LNCAP (cell line): ENCODE measurements around the gene FRK.

Experiments used
- TF ChIP-seq, protein P1 (sequence below): fragments of 450-650 bp; IDR thresholded peaks from 2 replicates; pipeline ENCODE4 v1.5.1; 2017; ENCODE audit warnings: mild to moderate bottlenecking

The FRK gene

DNA sequence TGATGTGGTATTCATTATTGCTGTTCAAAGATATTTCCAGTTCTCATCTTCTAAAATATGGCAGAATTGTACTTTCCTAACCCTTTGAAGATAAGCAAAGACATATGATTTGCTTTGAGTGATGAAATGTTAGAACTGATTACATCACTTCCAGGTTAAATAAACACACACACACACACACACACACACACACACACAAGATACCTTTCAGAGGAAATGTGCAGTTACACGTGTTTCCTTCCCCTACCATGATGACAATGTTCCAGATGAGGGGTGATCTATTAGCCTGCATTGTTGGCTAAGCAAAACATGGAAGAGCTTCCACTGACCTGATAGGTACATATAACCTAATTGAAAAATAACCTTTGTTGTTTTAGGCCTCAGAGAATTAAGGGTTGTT, 11.7 kb upstream of the FRK start:
- TF ChIP-seq, protein P1, sequence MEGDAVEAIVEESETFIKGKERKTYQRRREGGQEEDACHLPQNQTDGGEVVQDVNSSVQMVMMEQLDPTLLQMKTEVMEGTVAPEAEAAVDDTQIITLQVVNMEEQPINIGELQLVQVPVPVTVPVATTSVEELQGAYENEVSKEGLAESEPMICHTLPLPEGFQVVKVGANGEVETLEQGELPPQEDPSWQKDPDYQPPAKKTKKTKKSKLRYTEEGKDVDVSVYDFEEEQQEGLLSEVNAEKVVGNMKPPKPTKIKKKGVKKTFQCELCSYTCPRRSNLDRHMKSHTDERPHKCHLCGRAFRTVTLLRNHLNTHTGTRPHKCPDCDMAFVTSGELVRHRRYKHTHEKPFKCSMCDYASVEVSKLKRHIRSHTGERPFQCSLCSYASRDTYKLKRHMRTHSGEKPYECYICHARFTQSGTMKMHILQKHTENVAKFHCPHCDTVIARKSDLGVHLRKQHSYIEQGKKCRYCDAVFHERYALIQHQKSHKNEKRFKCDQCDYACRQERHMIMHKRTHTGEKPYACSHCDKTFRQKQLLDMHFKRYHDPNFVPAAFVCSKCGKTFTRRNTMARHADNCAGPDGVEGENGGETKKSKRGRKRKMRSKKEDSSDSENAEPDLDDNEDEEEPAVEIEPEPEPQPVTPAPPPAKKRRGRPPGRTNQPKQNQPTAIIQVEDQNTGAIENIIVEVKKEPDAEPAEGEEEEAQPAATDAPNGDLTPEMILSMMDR: no peak

DNA sequence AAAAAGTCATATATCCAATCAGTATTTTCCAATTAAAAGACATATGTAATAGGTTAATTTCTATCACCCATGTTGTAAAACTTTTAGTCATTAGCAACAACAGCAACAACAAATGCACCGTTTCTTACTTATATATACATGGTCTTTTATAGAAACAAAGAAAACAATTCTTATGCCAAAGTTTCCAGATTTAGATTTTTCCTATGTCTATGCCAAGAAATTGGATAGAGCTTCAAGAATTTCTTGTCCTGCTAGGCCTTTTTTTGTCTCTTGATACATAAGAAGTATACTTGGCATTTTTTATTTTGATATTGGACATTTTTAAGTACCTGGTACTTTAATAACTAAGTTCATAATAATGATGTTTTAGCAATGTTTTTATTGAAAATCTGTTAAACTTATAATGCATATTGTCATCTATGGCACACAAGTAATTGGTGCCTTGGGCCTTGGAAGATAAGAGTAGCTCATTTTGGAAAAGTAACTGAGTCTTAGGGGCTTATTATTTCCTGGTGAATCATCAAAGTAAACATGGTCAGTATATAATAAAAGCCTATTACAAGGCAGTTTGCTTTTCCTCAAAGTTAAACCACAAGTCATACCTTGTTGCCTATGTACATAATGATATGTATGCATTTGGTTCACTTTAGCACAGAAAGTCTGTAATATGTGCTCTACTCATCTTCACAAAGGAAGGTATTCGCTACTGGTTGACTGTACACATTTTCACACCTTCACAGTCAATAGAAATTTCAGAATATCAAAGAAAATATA, 10.1 kb upstream of the FRK start:
- TF ChIP-seq, protein P1: no peak

GRCh38 chr6:116070101-116070500, 9.4 kb upstream of the FRK start:
- TF ChIP-seq, protein P1: no peak

DNA sequence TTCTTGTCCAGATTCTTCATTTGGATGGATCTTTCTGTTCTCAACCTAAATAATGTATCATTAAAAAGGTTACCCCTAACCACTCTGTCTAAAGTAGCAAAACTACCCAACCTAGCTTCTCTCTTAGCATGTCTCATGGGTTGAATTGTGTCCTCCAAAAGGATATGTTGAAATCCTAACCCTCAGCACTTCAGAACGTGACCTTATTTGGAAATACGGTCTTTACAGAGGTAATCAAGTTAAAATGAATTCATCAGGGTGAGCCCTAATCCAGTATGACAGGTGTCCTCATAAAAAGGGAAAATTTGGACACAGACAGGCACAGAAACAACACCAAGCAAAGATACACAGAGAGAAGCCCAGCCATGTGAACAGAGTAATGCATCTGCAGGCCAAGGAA, 6.1 kb upstream of the FRK start:
- TF ChIP-seq, protein P1: no peak

GRCh38 chr6:116064666-116065065, 4.0 kb upstream of the FRK start:
- TF ChIP-seq, protein P1: no peak

DNA sequence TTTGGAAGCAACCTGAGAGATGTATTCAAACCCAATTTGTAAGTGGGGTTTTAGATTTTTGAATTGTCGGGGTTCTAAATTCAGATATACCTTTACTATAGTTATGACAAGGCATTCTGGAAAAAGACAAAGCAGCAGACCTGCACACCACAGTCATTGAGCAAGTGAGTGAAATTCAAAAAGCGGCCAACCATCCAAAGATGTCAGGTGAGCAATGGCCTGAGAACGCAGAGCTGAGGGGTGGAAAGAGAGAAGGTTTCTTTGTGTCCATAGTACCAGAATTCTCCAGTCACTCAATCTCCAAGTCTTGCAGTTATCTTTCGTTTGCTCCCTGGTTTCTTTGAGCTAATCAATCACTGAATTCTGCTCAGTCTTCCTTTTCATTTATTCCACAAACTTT, 1.8 kb upstream of the FRK start:
- TF ChIP-seq, protein P1: no peak

DNA sequence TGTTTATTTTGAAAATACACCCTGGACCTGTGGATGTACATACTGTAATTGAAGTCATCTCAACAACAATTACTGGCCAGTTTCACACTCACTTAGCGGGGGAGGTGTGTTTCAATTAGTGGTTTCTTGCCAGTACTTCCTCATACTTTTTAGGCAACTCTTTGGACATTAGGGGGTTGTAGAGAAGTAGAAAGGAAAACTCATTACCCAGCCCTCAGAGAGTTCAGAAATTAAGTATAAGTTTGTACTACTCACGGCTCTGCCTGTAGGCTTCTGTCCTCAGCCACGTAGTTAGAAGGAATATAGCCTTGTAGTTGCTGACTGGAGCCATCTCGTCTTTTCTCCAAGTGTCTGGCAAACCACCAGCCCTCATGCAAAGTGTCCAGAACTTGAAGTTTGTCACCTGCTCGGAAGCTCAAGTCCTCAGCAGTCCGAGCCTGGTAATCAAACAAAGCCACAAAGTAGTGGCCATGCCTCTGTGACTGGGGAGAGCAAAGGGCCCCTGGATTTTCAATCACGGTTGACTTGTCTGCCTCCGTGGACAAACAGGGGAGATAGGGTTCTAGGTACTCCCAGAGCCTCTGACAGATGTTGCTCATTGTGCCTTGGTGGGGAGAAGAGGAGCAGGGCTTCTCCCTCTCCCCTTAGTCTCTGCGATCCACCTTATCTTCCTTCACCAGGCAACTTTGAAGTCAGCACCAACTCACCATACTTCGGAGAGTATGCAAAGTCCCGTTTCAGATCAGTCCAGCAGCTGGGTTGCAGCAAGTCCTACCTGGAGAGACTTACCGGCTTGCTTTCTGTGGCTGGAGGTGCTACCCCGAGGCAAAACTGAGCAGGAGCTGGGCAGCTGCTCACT, 749 bp downstream of the FRK start:
- TF ChIP-seq, protein P1: no peak
